B cell (primary cell): ENCODE measurements around the gene COA7. TPM values are rescaled to one million over a fixed set of nuclear protein-coding genes. Genes with fewer than 3 reads are reported as not detected.

Experiments used
- ATAC-seq: fragments of 200-7000 bp; cut with Tn5 transposase; one replicate; pipeline ENCODE4 v1.10.0; 2021; ENCODE audit warnings: low read depth, mild to moderate bottlenecking, moderate number of reproducible peaks, moderate library complexity
- CTCF ChIA-PET: fragments of 350-600 bp; sonication (Branson Sonifier 250); formaldehyde crosslinking; loops from one replicate; lab custom pipeline; 2021; ENCODE audit warnings: antibody characterized with exemption, inconsistent platforms; lab: Charles Lee
- POLR2A ChIA-PET: fragments of 350-600 bp; sonication (Branson Sonifier 250); formaldehyde crosslinking; loops from one replicate; lab custom pipeline; 2021; ENCODE audit warnings: antibody characterized with exemption; lab: Charles Lee
- DNase-seq: peaks from one replicate; pipeline ENCODE4 v3.0.0; 2013
- H2AFZ ChIP-seq: 2 replicates; pipeline ENCODE4 v1.6.1; 2012; ENCODE audit warnings: mild to moderate bottlenecking, low read depth, low read length; ENCODE audit not compliant: insufficient read depth, poor library complexity, severe bottlenecking
- H3K27ac ChIP-seq, 2 donors: 1 replicate in 1 of 2; 2 replicates in 1 of 2; pipeline ENCODE4 v1.5.1; 2012 to 2013; ENCODE audit warnings: low read length in 2 of 2, mild to moderate bottlenecking in 2 of 2, moderate library complexity in 1 of 2
- H3K27me3 ChIP-seq, 4 experiments: fragments of 200-600 bp in 1 of 4; sonication (generic) in 1 of 4; replicated peaks in 1 of 4; 1 replicate in 2 of 4; 2 replicates in 2 of 4; pipeline versions ENCODE4 v1.6.1 to v1.7.0; 2013 to 2016; ENCODE audit warnings: low read length in 3 of 4, mild to moderate bottlenecking in 2 of 4, mixed read lengths in 1 of 4, moderate library complexity in 1 of 4; ENCODE audit not compliant: insufficient read depth in 4 of 4, control insufficient read depth in 3 of 4; ENCODE audit errors: control extremely low read depth in 1 of 4
- H3K36me3 ChIP-seq, 2 experiments: replicated peaks in 1 of 2; 1 replicate in 1 of 2; 2 replicates in 1 of 2; pipeline versions ENCODE4 v1.6.1 to v1.7.1; 2013; ENCODE audit warnings: low read length in 1 of 2; ENCODE audit not compliant: insufficient read depth in 2 of 2, control insufficient read depth in 1 of 2; ENCODE audit errors: control extremely low read depth in 1 of 2, extremely low read depth in 1 of 2
- H3K4me1 ChIP-seq, 2 donors: fragments of 200-600 bp in 1 of 2; sonication (generic) in 1 of 2; 1 replicate in 1 of 2; 2 replicates in 1 of 2; pipeline versions ENCODE4 v1.5.1 to v1.6.1; 2013 to 2017; ENCODE audit warnings: low read length in 2 of 2; ENCODE audit not compliant: control insufficient read depth in 2 of 2, insufficient read depth in 2 of 2
- H3K4me2 ChIP-seq: replicated peaks from 2 replicates; pipeline ENCODE3; 2012; ENCODE audit warnings: mild to moderate bottlenecking, low read depth, low read length; ENCODE audit not compliant: poor library complexity, severe bottlenecking
- H3K4me3 ChIP-seq, 5 experiments: fragments of 200-600 bp in 1 of 5; sonication (generic) in 1 of 5; 1 replicate in 3 of 5; 2 replicates in 2 of 5; pipeline versions ENCODE4 v1.5.1 to v1.7.0; 2011 to 2016; ENCODE audit warnings: low read length in 4 of 5, mild to moderate bottlenecking in 4 of 5, low read depth in 2 of 5, control low read depth in 1 of 5, moderate library complexity in 1 of 5; ENCODE audit not compliant: insufficient read depth in 1 of 5; ENCODE audit errors: control extremely low read depth in 1 of 5, extremely low read depth in 1 of 5
- H3K79me2 ChIP-seq: fragments of 200-600 bp; sonication (generic); one replicate; pipeline ENCODE4 v1.6.0; 2016; ENCODE audit warnings: low read length; ENCODE audit not compliant: control insufficient read depth, insufficient read depth
- H3K9ac ChIP-seq: fragments of 200-600 bp; sonication (generic); 2 replicates; pipeline ENCODE4 v1.6.1; 2017; ENCODE audit warnings: mild to moderate bottlenecking, low read length, moderate library complexity
- H3K9me3 ChIP-seq, 3 donors: one replicate each; pipeline versions ENCODE4 v1.6.1 to v1.7.1; 2013; ENCODE audit warnings: low read length in 2 of 3; ENCODE audit not compliant: control insufficient read depth in 2 of 3, insufficient read depth in 1 of 3; ENCODE audit errors: control extremely low read depth in 1 of 3
- H4K20me1 ChIP-seq: 2 replicates; pipeline ENCODE4 v1.6.0; 2012; ENCODE audit warnings: mild to moderate bottlenecking, low read length; ENCODE audit not compliant: insufficient read depth, control insufficient read depth, poor library complexity, severe bottlenecking
- H3K27ac Mint-ChIP-seq: one replicate; pipeline ENCODE4 v1.8.0; 2021; ENCODE audit warnings: mixed read lengths
- H3K27me3 Mint-ChIP-seq: one replicate; pipeline ENCODE4 v1.8.0; 2021; ENCODE audit warnings: mixed read lengths
- H3K4me1 Mint-ChIP-seq: one replicate; pipeline ENCODE4 v1.8.0; 2021; ENCODE audit warnings: mixed read lengths
- H3K4me3 Mint-ChIP-seq: one replicate; pipeline ENCODE4 v1.8.0; 2021; ENCODE audit warnings: mixed read lengths
- H3K9me3 Mint-ChIP-seq: one replicate; pipeline ENCODE4 v1.8.0; 2022; ENCODE audit warnings: mixed read lengths; ENCODE audit not compliant: insufficient read depth
- CTCF ChIP-seq: fragments of 200-600 bp; IDR thresholded peaks from one replicate; pipeline ENCODE4 v1.8.0; 2022; ENCODE audit warnings: antibody characterized with exemption, mild to moderate bottlenecking
- EZH2 ChIP-seq: IDR thresholded peaks from 2 replicates; pipeline ENCODE4 v1.6.1; 2012; ENCODE audit warnings: borderline replicate concordance, low read depth, mild to moderate bottlenecking, moderate library complexity, low read length; ENCODE audit not compliant: insufficient read depth, poor library complexity, severe bottlenecking
- WGBS: methylation state at CpG from one replicate; pipeline ENCODE4 v1.1.5; 2013; ENCODE audit warnings: missing lambda C conversion rate; ENCODE audit not compliant: insufficient coverage; 5-methylcytosine and 5-hydroxymethylcytosine counted together
- intact Hi-C: fragments of 100-400 bp; cut with micrococcal nuclease; formaldehyde crosslinking; loops from one replicate; pipeline ENCODE4 v1.10.0; 2022
- polyA plus RNA-seq: library from polyadenylated mRNA; depleted of rRNA; stranded (reverse); fragments of >200 nt; gene quantifications from 2 replicates; pipeline ENCODE4 v1.2.3, GENCODE V29; 2012
- total RNA-seq, 2 donors: library from RNA; stranded (reverse); fragments of 120-200 nt in 1 of 2; gene quantifications; 1 replicate in 1 of 2; 2 replicates in 1 of 2; pipeline versions ENCODE4 v1.2.3 to v1.2.4, GENCODE V29; 2013 to 2022

COA7 gene
- total and polyA plus RNA-seq, 2 donors (not counting 1 experiment from before 2014, with no cell fraction given) = 1.3 to 11.3 TPM

- peaks cover 16% of the 10 kb centered on the region for H3K4me1 Mint-ChIP-seq
- H3K27ac Mint-ChIP-seq = no peak overlapping the region
- Histone ChIP-seq H3K27ac (no peak overlapping the region), H3K9ac (no peak overlapping the region), H2AFZ (no peak overlapping the region), H3K4me2 (no peak overlapping the region), H3K36me3 (no peaks in the 10 kb centered on the region), H3K27me3 (no peaks in the 10 kb centered on the region), H3K4me3 (no peak overlapping the region), H3K4me1 (peaks cover 4 to 16% of the 10 kb centered on the region in 2 donors), H3K9me3 (no peaks in the 10 kb centered on the region), H4K20me1 (no peaks in the 10 kb centered on the region), H3K79me2 (no peaks in the 10 kb centered on the region)
- CTCF ChIA-PET = no interaction called here
- H3K4me3 Mint-ChIP-seq = no peak overlapping the region
- WGBS = 100% methylated on average over 2 of the region's 6 CpGs
- DNase-seq (no peak), ATAC-seq (no peak)
- POLR2A ChIA-PET = interaction anchor here (0.5 kb wide), 1 partner anchor 137 kb away, joined by 6 read pairs; no protein-coding TSS in a partner anchor
- TF ChIP-seq EZH2 (no peak), CTCF (no peak)
- no peaks in the 10 kb centered on the region for H3K9me3 Mint-ChIP-seq
- intact Hi-C loops = loop anchor here (10.0 kb wide), 2 partner anchors 309 to 1471 kb away; partner anchors contain the start of gene RNF11
- H3K27me3 Mint-ChIP-seq = peaks cover 3% of the 10 kb centered on the region
Measured at GRCh38 chr1:52706136-52706670, 8.1 kb upstream of the COA7 start.
